ENCODE results near the gene CPLX4.

Gene CPLX4, protein sequence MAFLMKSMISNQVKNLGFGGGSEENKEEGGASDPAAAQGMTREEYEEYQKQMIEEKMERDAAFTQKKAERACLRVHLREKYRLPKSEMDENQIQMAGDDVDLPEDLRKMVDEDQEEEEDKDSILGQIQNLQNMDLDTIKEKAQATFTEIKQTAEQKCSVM

DNA sequence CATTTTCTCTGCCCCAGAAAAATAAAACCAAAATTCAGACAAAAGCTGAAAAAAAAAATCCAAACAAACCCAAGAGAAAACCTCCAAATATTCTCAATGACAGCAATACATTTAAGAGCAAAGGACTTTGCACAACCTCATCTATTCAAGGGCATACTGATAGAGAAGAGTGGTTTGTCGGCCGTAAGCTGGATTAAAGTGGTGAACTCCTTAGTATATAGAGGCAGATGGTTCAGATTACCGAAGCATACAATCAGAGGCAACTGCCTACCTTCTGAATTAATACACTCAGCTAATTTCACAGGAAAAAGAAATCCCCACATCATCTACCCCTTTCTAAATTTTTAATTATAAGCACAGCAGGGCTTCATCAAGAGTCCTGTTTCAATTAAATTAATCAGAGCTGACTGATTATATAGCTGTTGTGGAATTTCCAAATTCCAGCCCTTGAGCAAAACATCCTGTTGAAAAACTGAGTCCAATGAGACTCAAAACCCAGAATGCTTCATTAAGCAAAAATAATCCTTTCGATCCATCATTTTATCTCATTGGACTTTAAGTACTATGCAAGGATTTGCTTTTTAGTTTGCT, at the start of gene CPLX4:
TSS of gene CPLX4 (minus strand) at position 190 of the 591 bp plus-strand sequence. CDS start at position 3, 187 bp downstream.
- Mint-ChIP-seq H3K36me3 (no peaks in the 10 kb centered on the region), H3K27ac (no peak within 1 kb of the TSS), H3K9me3 (no peaks in the 10 kb centered on the region), H3K27me3 (peaks cover 17% of the 10 kb centered on the region), H3K4me1 (no peaks in the 10 kb centered on the region), H3K4me3 (no peak within 1 kb of the TSS)
- no peak for DNase-seq
- CTCF ChIA-PET = interaction anchor here (2.2 kb wide), 2 partner anchors 10 to 84 kb away, joined by 8 to 10 read pairs; no protein-coding TSS in a partner anchor

DNA sequence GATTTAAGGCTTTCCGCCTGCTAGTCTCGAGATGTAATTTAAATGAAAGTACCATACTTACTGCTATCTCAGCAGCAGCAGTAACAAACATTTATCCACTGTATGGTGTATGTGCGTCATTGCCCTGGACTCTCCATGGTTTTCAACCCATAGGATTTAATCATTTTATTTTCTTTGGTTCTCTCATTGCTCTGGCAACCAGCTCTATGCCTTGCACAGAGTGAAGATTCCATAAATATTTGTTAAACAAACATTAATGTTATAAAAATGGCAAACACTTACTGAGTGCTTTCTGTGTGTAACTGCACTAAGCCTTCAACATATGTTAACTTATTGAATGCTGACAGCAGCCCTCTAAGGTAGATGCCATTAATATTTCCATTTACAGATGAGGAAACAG, 41.9 kb upstream of the CPLX4 start:
- H3K27me3 Mint-ChIP-seq = no peaks in the 10 kb centered on the region
- DNase-seq = no peak
- CTCF ChIA-PET = interaction anchor here (1.1 to 1.3 kb wide), 2 partner anchors 23 to 42 kb away, joined by 3 read pairs; no protein-coding TSS in a partner anchor
- H3K4me1 Mint-ChIP-seq = peaks cover 36% of the 10 kb centered on the region
- peak overlapping the region; percentile 84 for H3K4me3 Mint-ChIP-seq
- H3K27ac Mint-ChIP-seq = no peak overlapping the region
- H3K36me3 Mint-ChIP-seq = peaks cover 7% of the 10 kb centered on the region
- no peaks in the 10 kb centered on the region for H3K9me3 Mint-ChIP-seq

- no peaks in the 10 kb centered on the region for H3K9me3 Mint-ChIP-seq
- DNase-seq = no peak
- H3K4me1 Mint-ChIP-seq = peaks cover 39% of the 10 kb centered on the region
- H3K27ac Mint-ChIP-seq = no peak overlapping the region
- H3K36me3 Mint-ChIP-seq = peaks cover 10% of the 10 kb centered on the region
- H3K4me3 Mint-ChIP-seq = peak overlapping the region; percentile 84
- CTCF ChIA-PET = interaction anchor here (1.3 kb wide), 1 partner anchor 24 kb away, joined by 3 read pairs; no protein-coding TSS in a partner anchor
- H3K27me3 Mint-ChIP-seq = no peaks in the 10 kb centered on the region
Observed at GRCh38 chr18:59359576-59359952, 41.1 kb upstream of the CPLX4 start.

DNA sequence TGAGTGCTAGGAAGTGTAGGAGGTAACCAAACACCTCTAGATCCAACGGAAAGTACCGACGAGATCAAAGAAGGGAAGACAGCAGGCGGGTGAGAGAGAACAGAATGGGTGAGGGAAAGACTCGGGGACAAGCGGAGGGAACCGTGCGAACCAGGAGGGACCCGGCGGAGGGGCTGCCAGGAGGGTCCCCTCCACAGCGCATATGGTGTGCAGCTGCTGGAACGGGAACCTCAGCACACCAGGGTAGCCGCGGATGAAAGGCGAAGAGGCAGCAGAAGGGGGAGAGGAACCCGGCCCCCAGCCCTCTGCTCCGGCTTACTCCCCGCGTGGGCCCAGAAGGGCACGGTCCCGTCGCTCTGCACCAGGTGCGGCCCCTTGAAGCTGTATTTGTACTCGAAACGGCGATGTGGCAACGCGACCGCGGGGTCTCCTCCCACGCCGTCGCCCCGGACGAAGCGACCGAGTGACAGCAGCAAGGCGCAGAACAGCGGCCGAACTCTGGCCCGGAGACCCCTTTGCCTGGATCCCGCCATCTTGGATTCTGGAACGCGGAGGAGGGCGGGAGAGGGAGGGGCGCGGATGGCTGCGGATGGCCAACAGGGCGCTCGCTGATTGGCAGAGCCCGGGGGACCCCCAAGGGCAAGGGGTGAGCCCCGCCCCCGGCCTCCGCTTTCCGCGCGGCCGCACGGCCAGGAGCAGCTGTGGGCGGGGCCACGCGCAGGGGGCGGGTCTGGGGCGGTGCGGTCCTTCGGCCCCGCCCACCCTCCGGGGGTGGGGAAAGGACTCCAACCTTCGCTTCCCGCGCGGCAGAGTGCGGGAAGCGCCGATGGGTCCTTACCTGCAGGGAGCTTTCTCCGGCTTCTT, 40.5 kb upstream of the CPLX4 start, which contains the start of gene LMAN1:
TSS of gene LMAN1 (minus strand) at position 554 of the 864 bp plus-strand sequence. CDS start at position 533, 21 bp downstream.
- Mint-ChIP-seq H3K27me3 (no peaks in the 10 kb centered on the region), H3K9me3 (no peaks in the 10 kb centered on the region), H3K36me3 (peaks cover 11% of the 10 kb centered on the region), H3K4me1 (peaks cover 39% of the 10 kb centered on the region), H3K4me3 (peak within 1 kb of the TSS; percentile 84), H3K27ac (peak within 1 kb of the TSS; percentile 92)
- CTCF ChIA-PET = no interaction called here
- DNase-seq = peak; percentile 94

DNA sequence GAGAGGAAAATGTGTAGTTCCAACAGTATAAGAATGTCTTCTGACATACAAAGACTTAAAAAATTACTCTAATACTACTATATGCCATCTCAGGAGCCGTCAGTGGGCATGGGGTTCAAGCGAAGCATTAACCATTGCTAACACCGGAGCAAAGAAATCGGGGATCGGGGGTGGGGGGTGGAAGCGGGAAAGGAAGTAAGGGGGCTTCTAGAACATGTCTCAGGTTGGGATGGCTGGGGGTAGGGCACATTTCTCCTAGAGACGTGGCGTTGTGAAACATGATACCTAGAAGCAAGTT, 39.9 kb upstream of the CPLX4 start:
- DNase-seq = no peak
- Mint-ChIP-seq H3K4me1 (peaks cover 40% of the 10 kb centered on the region), H3K9me3 (no peaks in the 10 kb centered on the region), H3K4me3 (peak overlapping the region; percentile 84), H3K27me3 (no peaks in the 10 kb centered on the region), H3K36me3 (peaks cover 12% of the 10 kb centered on the region), H3K27ac (peak overlapping the region; percentile 92)
- CTCF ChIA-PET = interaction anchor here (0.6 kb wide), 1 partner anchor 48 kb away, joined by 4 read pairs; no protein-coding TSS in a partner anchor

GRCh38 chr18:59357928-59358327, 39.5 kb upstream of the CPLX4 start:
- H3K9me3 Mint-ChIP-seq = no peaks in the 10 kb centered on the region
- no peak for DNase-seq
- peaks cover 44% of the 10 kb centered on the region for H3K4me1 Mint-ChIP-seq
- H3K4me3 Mint-ChIP-seq = peak overlapping the region; percentile 84
- CTCF ChIA-PET = interaction anchor here (0.6 kb wide), 1 partner anchor 48 kb away, joined by 4 read pairs; no protein-coding TSS in a partner anchor
- H3K27ac Mint-ChIP-seq = peak overlapping the region; percentile 92
- H3K27me3 Mint-ChIP-seq = no peaks in the 10 kb centered on the region
- peaks cover 16% of the 10 kb centered on the region for H3K36me3 Mint-ChIP-seq

- Mint-ChIP-seq H3K4me3 (no peak overlapping the region), H3K36me3 (peaks cover 43% of the 10 kb centered on the region), H3K9me3 (no peaks in the 10 kb centered on the region), H3K27me3 (no peaks in the 10 kb centered on the region), H3K27ac (no peak overlapping the region), H3K4me1 (peaks cover 49% of the 10 kb centered on the region)
- CTCF ChIA-PET = interaction anchor here (1.9 kb wide), 1 partner anchor 48 kb away, joined by 7 read pairs; no protein-coding TSS in a partner anchor
- no peak for DNase-seq
Observed at GRCh38 chr18:59354731-59355130, 36.3 kb upstream of the CPLX4 start.

DNA sequence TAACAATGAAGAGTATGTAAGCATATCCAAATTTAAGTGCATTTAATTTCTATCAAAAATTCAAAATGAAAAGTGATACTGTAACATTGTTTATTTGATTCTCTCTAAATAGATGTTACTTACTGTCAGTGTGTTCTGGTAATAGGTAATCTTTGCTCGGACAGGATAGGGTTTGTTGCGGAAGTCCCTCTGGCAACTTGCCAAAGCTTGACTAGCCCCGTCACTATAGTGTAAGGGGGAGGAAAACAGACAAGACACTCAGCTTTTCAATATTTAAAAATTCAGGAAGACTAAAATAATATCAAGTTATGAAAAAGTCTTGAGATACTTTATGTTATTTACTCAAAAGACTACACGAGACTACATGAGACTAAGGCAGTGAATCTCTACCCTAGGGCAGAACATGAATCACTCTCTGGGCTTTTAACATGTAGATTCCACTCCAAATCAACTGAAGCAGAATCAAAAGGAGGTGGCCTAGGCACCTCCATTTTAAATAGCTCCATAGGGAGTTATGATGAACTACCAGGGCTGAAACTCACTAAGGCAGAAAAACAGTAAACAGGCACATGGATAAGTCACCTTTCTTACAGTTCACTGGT, 34.7 kb upstream of the CPLX4 start:
- CTCF ChIA-PET = interaction anchor here (0.9 kb wide), 1 partner anchor 49 kb away, joined by 6 read pairs; no protein-coding TSS in a partner anchor
- Mint-ChIP-seq H3K9me3 (no peaks in the 10 kb centered on the region), H3K36me3 (peaks cover 55% of the 10 kb centered on the region), H3K27ac (no peak overlapping the region), H3K4me3 (no peak overlapping the region), H3K27me3 (no peaks in the 10 kb centered on the region), H3K4me1 (peaks cover 45% of the 10 kb centered on the region)
- no peak for DNase-seq

- Mint-ChIP-seq H3K36me3 (peaks cover 61% of the 10 kb centered on the region), H3K4me1 (peaks cover 38% of the 10 kb centered on the region), H3K27ac (peak overlapping the region; percentile 16), H3K4me3 (no peak overlapping the region), H3K27me3 (no peaks in the 10 kb centered on the region), H3K9me3 (no peaks in the 10 kb centered on the region)
- DNase-seq = no peak
- CTCF ChIA-PET = interaction anchor here (2.0 kb wide), 1 partner anchor 50 kb away, joined by 8 read pairs; no protein-coding TSS in a partner anchor
Observed at GRCh38 chr18:59352250-59352855, 33.9 kb upstream of the CPLX4 start.

- H3K4me1 Mint-ChIP-seq = peaks cover 33% of the 10 kb centered on the region
- H3K27ac Mint-ChIP-seq = no peak overlapping the region
- H3K4me3 Mint-ChIP-seq = no peak overlapping the region
- CTCF ChIA-PET = no interaction called here
- H3K27me3 Mint-ChIP-seq = no peaks in the 10 kb centered on the region
- H3K36me3 Mint-ChIP-seq = peaks cover 75% of the 10 kb centered on the region
- H3K9me3 Mint-ChIP-seq = peaks cover 19% of the 10 kb centered on the region
- DNase-seq = no peak
Observed at GRCh38 chr18:59345556-59345955, 27.1 kb upstream of the CPLX4 start.

DNA sequence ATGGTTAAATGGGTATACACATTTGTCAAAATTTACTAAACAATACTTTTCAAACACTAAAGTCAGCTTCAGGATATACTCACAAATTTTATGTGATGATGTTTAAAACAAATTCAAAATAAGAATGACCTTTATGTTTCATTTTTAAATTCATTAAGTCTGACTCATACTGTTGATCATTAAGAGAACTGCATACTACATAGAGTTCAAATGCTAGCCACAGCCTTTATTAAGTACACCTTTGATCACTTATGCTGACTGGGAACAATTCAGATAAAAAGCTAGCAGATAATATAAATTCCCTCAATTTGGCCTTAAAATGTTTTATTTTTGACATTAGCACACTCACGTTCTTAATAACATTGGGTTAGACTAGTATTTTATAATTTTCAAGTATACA, 26.5 kb upstream of the CPLX4 start:
- CTCF ChIA-PET = no interaction called here
- Mint-ChIP-seq H3K4me1 (peaks cover 35% of the 10 kb centered on the region), H3K9me3 (peaks cover 19% of the 10 kb centered on the region)

GRCh38 chr18:59343926-59344325, 25.5 kb upstream of the CPLX4 start:
- H3K36me3 Mint-ChIP-seq = peaks cover 77% of the 10 kb centered on the region
- DNase-seq = no peak

More for the DNA sequence above, 26.5 kb upstream of the CPLX4 start:
- Mint-ChIP-seq H3K36me3 (peaks cover 78% of the 10 kb centered on the region), H3K27ac (no peak overlapping the region), H3K4me3 (no peak overlapping the region), H3K27me3 (no peaks in the 10 kb centered on the region)
- no peak for DNase-seq

DNA sequence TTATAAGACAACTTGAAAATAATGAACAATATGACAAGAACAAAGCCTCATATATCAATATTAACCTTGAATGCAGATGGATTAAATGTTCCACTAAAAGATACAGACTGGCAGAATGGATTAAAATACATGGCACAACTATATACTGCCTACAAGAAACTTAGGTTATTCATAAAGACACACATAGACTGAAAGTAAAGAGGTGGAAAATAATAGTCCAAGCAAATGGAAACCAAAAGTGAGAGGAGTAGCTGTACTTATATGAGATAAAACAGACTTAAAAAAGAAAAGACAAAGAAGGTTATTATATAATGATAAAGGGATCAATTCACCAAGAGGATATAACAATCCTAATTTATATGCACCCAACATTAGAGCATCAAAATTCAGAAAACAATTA, 22.4 kb upstream of the CPLX4 start:
- CTCF ChIA-PET = interaction anchor here (1.4 kb wide), 1 partner anchor 62 kb away, joined by 4 read pairs; no protein-coding TSS in a partner anchor
- peaks cover 35% of the 10 kb centered on the region for H3K4me1 Mint-ChIP-seq
- H3K27ac Mint-ChIP-seq = peak overlapping the region; percentile 38
- no peak overlapping the region for H3K4me3 Mint-ChIP-seq
- no peak for DNase-seq
- H3K27me3 Mint-ChIP-seq = no peaks in the 10 kb centered on the region
- peaks cover 21% of the 10 kb centered on the region for H3K9me3 Mint-ChIP-seq
- H3K36me3 Mint-ChIP-seq = peaks cover 78% of the 10 kb centered on the region

More at GRCh38 chr18:59343926-59344325, 25.5 kb upstream of the CPLX4 start:
- peaks cover 35% of the 10 kb centered on the region for H3K4me1 Mint-ChIP-seq
- CTCF ChIA-PET = interaction anchor here (1.3 kb wide), 1 partner anchor 58 kb away, joined by 6 read pairs; no protein-coding TSS in a partner anchor
- H3K9me3 Mint-ChIP-seq = peaks cover 21% of the 10 kb centered on the region
- no peak overlapping the region for H3K27ac Mint-ChIP-seq
- H3K4me3 Mint-ChIP-seq = no peak overlapping the region
- no peaks in the 10 kb centered on the region for H3K27me3 Mint-ChIP-seq

Measured in activated naive CD4-positive, alpha-beta T cell treated with anti-CD3 and anti-CD28 coated beads, Interleukin-2, amount 10 ng/mL, durations not matched to agents 7 days and 5 days (primary cell).